GM12864 (cell line): ENCODE data around the gene USP47.
"Not testable (repeated sequence)": the region's sequence is repeated elsewhere in the genome, so short reads cannot be mapped to it uniquely, and the experiment has no call there.

Experiments used
- DNase-seq: peaks from one replicate; pipeline ENCODE4 v3.0.0-alpha.2; 2011; ENCODE audit warnings: low read depth
- H3K4me3 ChIP-seq: 2 replicates; pipeline ENCODE4 v1.5.1; 2011; ENCODE audit warnings: mild to moderate bottlenecking, low read depth, low read length, control low read depth
- TF ChIP-seq, protein P1 (sequence below): IDR thresholded peaks from 2 replicates; pipeline ENCODE4 v1.5.1; 2011; ENCODE audit warnings: low read depth, mild to moderate bottlenecking, moderate library complexity, low read length, control low read depth, inconsistent platforms; ENCODE audit errors: missing control alignments

Gene USP47

DNA sequence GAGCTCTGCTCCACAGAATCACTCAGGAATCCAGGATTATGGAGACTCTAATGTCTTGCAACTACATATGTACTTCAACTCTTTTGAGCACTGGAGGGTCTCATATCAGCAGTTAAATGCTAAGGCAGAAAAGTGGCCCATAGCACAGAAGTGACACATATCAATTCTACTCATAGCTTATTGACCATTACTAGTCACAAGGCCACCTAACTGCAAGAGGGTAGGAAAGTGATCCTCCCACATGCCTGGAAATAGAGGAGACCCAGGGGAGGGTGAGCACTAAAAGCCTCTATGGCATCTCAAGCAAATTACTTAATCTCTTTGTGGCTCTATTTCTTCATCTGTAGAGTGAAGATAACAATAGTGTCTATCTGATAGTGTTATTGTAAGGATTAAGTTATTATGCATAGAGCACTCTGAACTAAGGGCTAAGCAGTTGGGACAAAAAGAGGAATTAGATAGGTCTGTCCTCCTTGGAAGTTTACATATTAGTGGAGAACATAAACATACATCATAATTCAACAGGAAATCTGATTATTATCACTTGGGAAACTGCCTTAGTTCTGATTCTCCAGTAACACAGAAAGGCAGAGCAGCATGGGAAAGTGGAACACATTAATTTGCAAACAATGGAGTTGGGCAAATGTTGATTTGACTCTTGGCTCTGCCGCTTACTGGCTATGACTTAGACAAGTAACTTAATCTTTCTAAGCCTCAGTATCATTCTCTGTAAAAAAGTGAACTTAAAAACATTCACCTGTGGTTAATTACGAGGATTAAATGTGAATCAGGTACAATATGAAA, 25.1 kb upstream of the USP47 start:
- no peak overlapping the region for H3K4me3 ChIP-seq
- TF ChIP-seq, protein P1, sequence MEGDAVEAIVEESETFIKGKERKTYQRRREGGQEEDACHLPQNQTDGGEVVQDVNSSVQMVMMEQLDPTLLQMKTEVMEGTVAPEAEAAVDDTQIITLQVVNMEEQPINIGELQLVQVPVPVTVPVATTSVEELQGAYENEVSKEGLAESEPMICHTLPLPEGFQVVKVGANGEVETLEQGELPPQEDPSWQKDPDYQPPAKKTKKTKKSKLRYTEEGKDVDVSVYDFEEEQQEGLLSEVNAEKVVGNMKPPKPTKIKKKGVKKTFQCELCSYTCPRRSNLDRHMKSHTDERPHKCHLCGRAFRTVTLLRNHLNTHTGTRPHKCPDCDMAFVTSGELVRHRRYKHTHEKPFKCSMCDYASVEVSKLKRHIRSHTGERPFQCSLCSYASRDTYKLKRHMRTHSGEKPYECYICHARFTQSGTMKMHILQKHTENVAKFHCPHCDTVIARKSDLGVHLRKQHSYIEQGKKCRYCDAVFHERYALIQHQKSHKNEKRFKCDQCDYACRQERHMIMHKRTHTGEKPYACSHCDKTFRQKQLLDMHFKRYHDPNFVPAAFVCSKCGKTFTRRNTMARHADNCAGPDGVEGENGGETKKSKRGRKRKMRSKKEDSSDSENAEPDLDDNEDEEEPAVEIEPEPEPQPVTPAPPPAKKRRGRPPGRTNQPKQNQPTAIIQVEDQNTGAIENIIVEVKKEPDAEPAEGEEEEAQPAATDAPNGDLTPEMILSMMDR = no peak
- DNase-seq = no peak

DNA sequence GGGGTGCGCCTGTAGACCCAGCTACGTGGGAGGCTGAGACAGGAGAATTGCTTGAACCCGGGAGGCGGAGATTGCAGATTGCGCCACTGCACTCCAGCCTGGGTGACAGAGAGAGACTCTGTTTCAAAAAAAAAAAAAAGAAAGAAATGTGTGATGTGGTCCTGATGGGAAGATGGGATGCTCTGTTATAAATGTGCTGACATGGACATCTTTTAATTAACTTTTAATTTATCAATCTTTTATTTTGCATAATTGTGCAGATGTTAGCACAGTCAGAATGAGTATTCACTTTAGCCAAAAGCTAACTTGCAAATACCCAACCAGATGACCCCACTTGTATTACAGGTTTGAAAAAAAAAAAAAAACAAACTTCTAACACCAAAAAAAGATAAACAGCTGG, 23.8 kb upstream of the USP47 start:
- DNase-seq = no peak
- TF ChIP-seq, protein P1 = no peak
- no peak overlapping the region for H3K4me3 ChIP-seq

DNA sequence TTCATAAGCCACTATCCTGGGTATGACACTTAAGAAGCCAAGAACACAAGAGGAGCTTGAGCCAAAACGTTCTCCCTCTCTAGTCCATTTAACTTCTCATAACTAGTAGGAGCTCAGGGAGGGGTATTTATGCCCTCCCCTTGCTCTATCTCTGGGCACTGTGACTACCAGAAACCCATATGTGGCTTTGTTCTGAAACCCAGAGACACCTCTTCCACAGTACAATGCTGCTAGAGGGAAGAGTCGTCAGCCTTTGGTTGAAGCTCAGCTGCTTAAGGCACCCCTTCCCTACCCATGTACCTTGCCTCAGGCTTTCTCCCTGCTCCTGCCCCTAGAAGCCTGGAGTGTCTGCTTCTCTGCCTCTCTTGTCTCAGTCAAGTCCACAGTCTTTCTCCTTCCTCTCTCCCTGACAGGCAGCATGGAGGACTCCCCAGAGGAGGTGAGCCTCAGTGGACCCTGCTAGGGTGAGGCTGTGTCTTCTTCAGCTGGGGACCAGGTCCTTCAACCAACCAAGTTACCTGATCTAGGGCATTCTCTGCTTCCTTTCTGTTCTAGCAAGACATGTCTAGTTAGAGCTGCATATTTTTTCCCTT, 23.1 kb upstream of the USP47 start:
- TF ChIP-seq, protein P1 = no peak
- no peak overlapping the region for H3K4me3 ChIP-seq
- DNase-seq = no peak

DNA sequence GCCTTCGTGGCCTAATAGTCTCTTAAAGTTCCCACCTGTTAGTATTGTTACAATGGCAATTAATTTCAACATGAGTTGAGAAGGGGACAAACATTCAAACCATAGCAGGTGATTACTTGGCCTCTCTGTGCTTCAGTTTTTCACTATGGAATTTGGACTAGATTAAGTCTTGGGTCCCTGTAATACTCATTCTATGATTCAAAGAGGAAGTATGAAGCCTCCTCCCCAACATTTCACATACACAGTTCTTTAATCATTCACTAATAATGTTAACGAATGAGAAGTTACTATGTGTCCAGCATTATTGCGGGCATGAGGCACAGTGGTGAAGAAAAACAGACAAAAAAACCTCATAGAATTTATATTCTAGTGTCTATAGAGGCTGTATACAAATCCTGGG, 19.9 kb upstream of the USP47 start:
- no peak for DNase-seq
- H3K4me3 ChIP-seq = no peak overlapping the region
- TF ChIP-seq, protein P1 = no peak

DNA sequence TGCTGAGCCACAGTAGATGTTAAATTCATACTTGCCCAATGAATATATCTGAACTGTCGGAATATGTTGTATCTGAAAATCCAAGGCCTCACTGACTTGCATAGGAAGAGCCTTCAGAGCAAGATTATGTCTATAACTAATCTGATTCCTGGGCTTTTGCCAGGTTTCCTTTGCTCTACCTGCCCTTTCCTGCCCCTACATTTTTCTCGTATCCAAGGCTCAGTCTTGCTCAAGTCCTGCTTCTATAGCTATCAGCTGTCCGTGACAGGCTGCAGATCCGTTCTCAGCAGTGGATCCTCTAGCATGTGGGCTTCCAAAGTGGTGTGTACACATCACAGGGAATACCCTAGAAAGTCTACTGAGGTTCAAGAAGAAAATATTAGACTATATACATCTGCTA, 18.8 kb upstream of the USP47 start:
- no peak for DNase-seq
- TF ChIP-seq, protein P1 = no peak
- no peak overlapping the region for H3K4me3 ChIP-seq

DNA sequence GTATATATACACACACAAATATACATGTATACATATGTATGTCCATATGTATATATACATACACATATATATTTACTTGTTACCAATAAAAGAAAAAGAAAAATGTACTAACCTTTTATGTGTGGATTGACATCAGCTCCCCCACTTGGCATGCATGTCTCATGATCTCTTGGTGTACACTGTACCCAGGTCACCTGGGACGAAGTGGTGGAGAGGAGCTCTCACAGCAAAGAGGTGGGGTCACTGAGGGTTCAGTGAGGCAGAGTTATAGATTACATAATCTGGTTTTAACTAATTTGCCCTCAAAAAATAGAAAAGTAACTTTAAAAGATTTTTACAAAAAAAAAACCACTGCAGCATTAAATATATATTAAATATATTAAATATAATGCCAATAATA, 15.5 kb upstream of the USP47 start:
- no peak overlapping the region for H3K4me3 ChIP-seq
- TF ChIP-seq, protein P1 = no peak
- DNase-seq = no peak

DNA sequence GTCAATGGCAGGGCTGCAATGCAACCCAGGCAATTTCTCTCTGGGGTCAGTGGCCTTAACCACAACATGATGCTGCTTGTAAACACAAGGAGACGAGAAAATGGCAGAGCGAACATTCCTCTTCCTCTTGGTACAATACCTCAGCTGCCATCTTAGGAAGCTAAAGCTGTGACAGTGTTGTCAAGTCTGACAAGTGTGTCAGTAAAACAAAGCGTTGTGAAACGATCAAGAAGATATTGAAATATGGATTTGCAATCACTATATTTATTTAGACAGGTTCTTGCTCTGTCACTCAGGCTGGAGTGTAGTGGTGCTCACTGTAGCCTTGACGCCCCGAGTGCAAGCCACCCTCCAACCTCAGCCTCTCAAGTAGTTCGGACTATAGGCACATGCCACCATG, 14.5 kb upstream of the USP47 start:
- no peak overlapping the region for H3K4me3 ChIP-seq
- TF ChIP-seq, protein P1 = no peak
- DNase-seq = no peak

DNA sequence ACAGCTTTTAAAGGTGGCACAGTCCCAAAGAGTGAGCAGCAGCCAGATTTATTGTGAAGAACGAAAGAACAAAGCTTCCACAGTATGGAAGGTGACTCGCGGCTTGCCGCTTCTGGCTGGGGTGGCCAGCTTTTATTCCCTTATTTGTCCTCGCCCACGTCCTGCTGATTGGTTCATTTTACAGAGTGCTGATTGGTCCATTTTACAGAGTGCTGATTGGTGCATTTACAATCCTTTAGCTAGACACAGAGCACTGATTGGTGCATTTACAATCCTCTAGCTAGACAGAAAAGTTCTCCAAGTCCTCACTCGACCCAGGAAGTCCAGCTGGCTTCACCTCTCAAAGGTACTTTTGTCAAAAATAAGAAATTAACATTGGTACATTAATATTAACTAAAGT, 10.4 kb upstream of the USP47 start:
- DNase-seq = not testable (repeated sequence)

More for the DNA sequence above, 10.4 kb upstream of the USP47 start:
- not testable (repeated sequence) for H3K4me3 ChIP-seq
